DOHH2 (cell line): ENCODE measurements around the gene GBGT1.

Experiments used
- CTCF ChIP-seq: fragments of 200-600 bp; sonication (generic); IDR thresholded peaks from one replicate; pipeline ENCODE4 v1.5.1; 2014; ENCODE audit warnings: antibody characterized with exemption, mild to moderate bottlenecking, low read depth, low read length; ENCODE audit not compliant: poor library complexity, severe bottlenecking
- EZH2phosphoT487 ChIP-seq: fragments of 200-600 bp; sonication (generic); IDR thresholded peaks from 2 replicates; pipeline ENCODE4 v1.6.1; 2017; ENCODE audit warnings: borderline replicate concordance, mild to moderate bottlenecking, antibody characterized with exemption, low read length, moderate library complexity, mixed read lengths

- no peak for TF ChIP-seq CTCF
- no peak for TF ChIP-seq EZH2phosphoT487
Measured at GRCh38 chr9:133137451-133138231, 26.1 kb downstream of the GBGT1 start.
